Activated T-helper 2 cell treated with anti-CD3 and anti-CD28 coated beads, Interferon-gamma antibody, Interleukin-2, Interleukin-4, amounts not matched to agents 10 μg/mL and 5 μg/mL and 100 μg/mL, durations not matched to agents 14 hours and 24 hours and 36 hours (primary cell): ENCODE measurements around the gene WDR70. TPM values are rescaled to one million over a fixed set of nuclear protein-coding genes. Genes with fewer than 3 reads are reported as not detected.
"Not testable (repeated sequence)": the region's sequence is repeated elsewhere in the genome, so short reads cannot be mapped to it uniquely, and the experiment has no call there.

Experiments used
- DNase-seq: peaks from one replicate; pipeline ENCODE4 v3.0.0; 2021; ENCODE audit warnings: low spot score
- H3K27ac Mint-ChIP-seq: one replicate; pipeline ENCODE4 v1.8.0; 2021; ENCODE audit warnings: mixed read lengths
- H3K27me3 Mint-ChIP-seq: one replicate; pipeline ENCODE4 v1.8.0; 2021; ENCODE audit warnings: low read depth, mixed read lengths
- H3K36me3 Mint-ChIP-seq: one replicate; pipeline ENCODE4 v1.8.0; 2021; ENCODE audit warnings: low read depth, mixed read lengths
- H3K4me1 Mint-ChIP-seq: one replicate; pipeline ENCODE4 v1.8.0; 2021; ENCODE audit warnings: low read depth, mixed read lengths
- H3K4me3 Mint-ChIP-seq: one replicate; pipeline ENCODE4 v1.8.0; 2021; ENCODE audit warnings: low read depth, mild to moderate bottlenecking, moderate library complexity, mixed read lengths
- H3K9me3 Mint-ChIP-seq: one replicate; pipeline ENCODE4 v1.8.0; 2021; ENCODE audit warnings: mixed read lengths
- intact Hi-C: fragments of 100-400 bp; cut with micrococcal nuclease; formaldehyde crosslinking; loops from one replicate; pipeline ENCODE4 v1.15.1; 2023
- total RNA-seq: library from RNA; stranded (reverse); gene quantifications from 2 replicates; pipeline ENCODE4 v1.2.3, GENCODE V29; 2022

Gene WDR70
- total RNA-seq, 1 donor from 2014 or later, result 37.9 TPM

DNA sequence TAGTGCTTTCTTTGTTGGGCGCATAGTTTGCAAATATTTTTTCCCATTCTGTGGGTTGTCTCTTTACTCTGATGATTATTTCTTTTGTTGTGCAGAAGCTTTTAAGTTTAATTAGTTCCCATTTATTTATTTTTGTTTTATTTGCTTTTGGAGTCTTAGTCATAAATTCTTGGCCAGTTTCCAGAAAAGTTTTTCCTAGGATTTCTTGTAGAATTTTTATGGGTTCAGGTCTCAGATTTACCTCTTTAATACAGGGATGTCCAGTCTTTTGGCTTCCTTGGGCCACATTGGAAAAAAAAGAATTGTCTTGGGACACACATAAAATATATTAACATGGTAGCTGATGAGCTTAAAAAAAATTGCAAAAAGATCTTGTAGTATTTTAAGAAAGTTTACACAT, 122.0 kb downstream of the WDR70 start:
- Mint-ChIP-seq H3K9me3 (no peaks in the 10 kb centered on the region), H3K4me1 (peaks cover 3% of the 10 kb centered on the region), H3K27ac (no peak overlapping the region), H3K27me3 (no peaks in the 10 kb centered on the region), H3K36me3 (peaks cover 39% of the 10 kb centered on the region), H3K4me3 (no peak overlapping the region)
- DNase-seq, result no peak
- intact Hi-C loops, result no loop called here

DNA sequence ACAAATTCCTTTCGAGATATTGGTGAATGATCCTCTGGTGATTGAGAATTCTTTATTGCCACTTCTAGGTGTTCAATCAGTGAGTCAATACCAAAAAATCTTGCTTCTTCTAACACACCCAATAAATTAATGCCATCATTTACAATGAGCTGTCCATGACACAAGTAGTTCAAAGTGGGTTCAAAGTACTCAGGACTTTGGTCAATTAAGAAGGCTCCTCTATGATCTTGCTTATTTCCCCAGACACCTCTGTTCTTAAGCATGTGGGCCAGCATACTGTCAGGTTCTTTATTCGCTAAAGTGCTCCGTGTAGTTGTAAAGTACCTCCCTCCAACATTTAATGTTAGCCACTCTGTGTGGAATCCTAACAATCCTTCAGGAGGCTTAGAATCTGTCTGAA, 127.1 kb downstream of the WDR70 start:
- Mint-ChIP-seq H3K9me3 (no peaks in the 10 kb centered on the region), H3K4me1 (peaks cover 3% of the 10 kb centered on the region), H3K4me3 (no peak overlapping the region), H3K27ac (no peak overlapping the region), H3K27me3 (no peaks in the 10 kb centered on the region), H3K36me3 (peaks cover 26% of the 10 kb centered on the region)
- intact Hi-C loops, result no loop called here
- DNase-seq, result no peak

GRCh38 chr5:37506722-37507121, 127.6 kb downstream of the WDR70 start:
- H3K4me1 Mint-ChIP-seq, result peaks cover 3% of the 10 kb centered on the region
- intact Hi-C loops, result no loop called here
- H3K36me3 Mint-ChIP-seq, result peaks cover 23% of the 10 kb centered on the region
- DNase-seq, result no peak
- H3K9me3 Mint-ChIP-seq, result no peaks in the 10 kb centered on the region
- no peak overlapping the region for H3K4me3 Mint-ChIP-seq
- H3K27me3 Mint-ChIP-seq, result no peaks in the 10 kb centered on the region
- H3K27ac Mint-ChIP-seq, result no peak overlapping the region

DNA sequence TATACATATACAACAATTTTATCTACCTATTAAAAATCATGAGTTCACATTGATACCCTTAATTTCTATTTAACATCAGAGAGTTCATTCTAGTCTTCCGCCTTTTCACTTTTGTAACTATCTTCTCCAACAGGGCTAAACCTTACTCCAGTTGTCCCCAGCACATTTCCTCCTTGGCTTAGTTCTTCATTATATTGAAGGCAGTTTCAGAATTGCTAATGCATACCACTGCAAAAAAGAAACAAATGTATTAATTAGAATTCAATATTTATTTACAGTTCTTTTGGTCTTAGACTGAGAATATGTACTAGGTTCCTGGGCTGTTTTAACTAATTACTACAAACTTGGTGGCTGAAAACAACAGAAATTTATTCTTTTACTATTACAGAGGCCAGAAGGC, 132.5 kb downstream of the WDR70 start:
- DNase-seq, result no peak
- no peak overlapping the region for H3K27ac Mint-ChIP-seq
- no peaks in the 10 kb centered on the region for H3K9me3 Mint-ChIP-seq
- H3K4me1 Mint-ChIP-seq, result no peaks in the 10 kb centered on the region
- no peaks in the 10 kb centered on the region for H3K27me3 Mint-ChIP-seq
- no peak overlapping the region for H3K4me3 Mint-ChIP-seq
- peaks cover 4% of the 10 kb centered on the region for H3K36me3 Mint-ChIP-seq
- intact Hi-C loops, result no loop called here

- Mint-ChIP-seq H3K27ac (no peak overlapping the region), H3K27me3 (no peaks in the 10 kb centered on the region), H3K4me1 (no peaks in the 10 kb centered on the region), H3K4me3 (no peak overlapping the region), H3K9me3 (peaks cover 7% of the 10 kb centered on the region), H3K36me3 (peaks cover 18% of the 10 kb centered on the region)
- no peak for DNase-seq
- intact Hi-C loops, result no loop called here
Measured at GRCh38 chr5:37514946-37515345, 135.8 kb downstream of the WDR70 start.

DNA sequence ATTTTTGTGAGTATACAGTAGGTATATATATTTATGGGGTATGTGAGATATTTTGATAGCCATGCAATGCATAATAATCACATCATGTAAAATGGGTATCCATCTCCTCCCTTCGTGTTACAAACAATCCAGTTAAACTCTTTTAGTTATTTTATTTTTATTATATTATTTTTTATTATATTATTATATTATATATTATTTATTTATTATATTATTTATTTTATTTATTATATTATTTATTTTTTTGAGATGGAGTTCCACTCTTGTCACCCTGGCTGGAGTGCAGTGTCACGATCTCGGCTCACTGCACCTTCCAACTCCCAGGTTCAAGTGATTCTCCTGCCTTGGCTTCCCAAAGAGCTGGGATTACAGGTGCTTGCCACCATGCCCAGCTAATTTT, 138.6 kb downstream of the WDR70 start:
- H3K36me3 Mint-ChIP-seq, result peaks cover 22% of the 10 kb centered on the region
- H3K27ac Mint-ChIP-seq, result no peak overlapping the region
- peaks cover 7% of the 10 kb centered on the region for H3K9me3 Mint-ChIP-seq
- no peak for DNase-seq
- intact Hi-C loops, result no loop called here
- no peaks in the 10 kb centered on the region for H3K27me3 Mint-ChIP-seq
- H3K4me3 Mint-ChIP-seq, result no peak overlapping the region
- H3K4me1 Mint-ChIP-seq, result no peaks in the 10 kb centered on the region

DNA sequence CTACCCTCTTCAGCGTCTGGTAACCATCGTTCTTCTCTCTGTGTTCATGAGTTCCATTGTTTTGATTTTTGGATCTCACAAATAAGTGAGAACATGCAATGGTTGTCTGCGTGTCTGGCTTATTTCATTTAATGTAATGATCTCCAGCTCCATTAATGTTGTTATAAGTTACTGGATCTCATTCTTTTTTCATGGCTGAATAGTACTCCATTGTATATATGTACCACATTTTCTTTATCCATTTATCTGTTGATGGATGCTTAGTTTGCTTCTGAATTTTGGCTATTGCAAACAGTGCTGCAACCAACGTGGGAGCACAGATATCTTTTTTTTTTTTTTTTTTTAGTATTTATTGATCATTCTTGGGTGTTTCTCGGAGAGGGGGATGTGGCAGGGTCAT, 139.2 kb downstream of the WDR70 start:
- DNase-seq, H3K4me1 Mint-ChIP-seq, H3K4me3 Mint-ChIP-seq, H3K27ac Mint-ChIP-seq, H3K27me3 Mint-ChIP-seq, intact Hi-C loops, H3K9me3 Mint-ChIP-seq: not testable (repeated sequence)
- peaks cover 22% of the 10 kb centered on the region for H3K36me3 Mint-ChIP-seq

DNA sequence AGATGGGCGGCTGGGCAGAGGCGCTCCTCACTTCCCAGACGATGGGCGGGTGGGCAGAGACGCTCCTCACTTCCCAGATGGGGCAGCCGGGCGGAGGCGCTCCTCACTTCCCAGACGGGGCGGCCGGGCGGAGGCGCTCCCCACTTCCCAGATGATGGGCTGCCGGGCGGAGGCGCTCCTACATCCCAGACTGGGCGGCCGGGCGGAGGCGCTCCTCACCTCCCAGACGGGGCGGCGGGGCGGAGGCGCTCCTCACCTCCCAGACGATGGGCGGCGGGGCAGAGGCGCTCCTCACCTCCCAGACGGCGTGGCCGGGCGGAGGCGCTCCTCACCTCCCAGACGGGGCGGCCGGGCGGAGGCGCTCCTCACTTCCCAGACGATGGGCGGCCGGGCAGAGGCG, 140.2 kb downstream of the WDR70 start:
- peaks cover 22% of the 10 kb centered on the region for H3K36me3 Mint-ChIP-seq
- H3K9me3 Mint-ChIP-seq, result peaks cover 13% of the 10 kb centered on the region
- no peaks in the 10 kb centered on the region for H3K4me1 Mint-ChIP-seq
- intact Hi-C loops, result no loop called here
- H3K27me3 Mint-ChIP-seq, result no peaks in the 10 kb centered on the region
- H3K27ac Mint-ChIP-seq, result no peak overlapping the region
- H3K4me3 Mint-ChIP-seq, result no peak overlapping the region
- no peak for DNase-seq

DNA sequence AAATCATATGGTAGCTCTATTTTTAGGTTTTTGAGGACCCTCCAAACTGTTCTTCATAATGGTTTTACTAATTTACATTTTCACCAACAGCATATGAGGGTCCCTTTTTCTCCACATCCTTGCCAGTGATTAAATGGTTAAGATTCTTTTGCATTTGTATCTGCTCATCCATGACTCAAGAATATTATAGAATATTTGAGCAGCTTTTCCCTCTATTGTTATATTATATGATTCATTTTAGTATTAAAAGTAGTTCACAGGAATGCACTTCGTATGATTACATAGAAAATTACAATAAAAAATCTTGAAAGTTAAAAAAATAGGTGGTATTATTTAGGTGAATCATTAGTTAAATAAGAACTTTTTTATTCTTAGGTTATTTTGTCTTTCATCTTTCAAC, 140.7 kb downstream of the WDR70 start:
- no peak overlapping the region for H3K27ac Mint-ChIP-seq
- H3K27me3 Mint-ChIP-seq, result no peaks in the 10 kb centered on the region
- no peak for DNase-seq
- intact Hi-C loops, result no loop called here
- no peaks in the 10 kb centered on the region for H3K4me1 Mint-ChIP-seq
- peaks cover 16% of the 10 kb centered on the region for H3K9me3 Mint-ChIP-seq
- H3K36me3 Mint-ChIP-seq, result peaks cover 25% of the 10 kb centered on the region
- no peak overlapping the region for H3K4me3 Mint-ChIP-seq

- Mint-ChIP-seq H3K9me3 (peaks cover 26% of the 10 kb centered on the region), H3K4me1 (no peaks in the 10 kb centered on the region), H3K27me3 (no peaks in the 10 kb centered on the region), H3K4me3 (no peak overlapping the region), H3K36me3 (peaks cover 25% of the 10 kb centered on the region), H3K27ac (no peak overlapping the region)
- DNase-seq, result no peak
- intact Hi-C loops, result no loop called here
Measured at GRCh38 chr5:37520811-37521210, 141.7 kb downstream of the WDR70 start.

DNA sequence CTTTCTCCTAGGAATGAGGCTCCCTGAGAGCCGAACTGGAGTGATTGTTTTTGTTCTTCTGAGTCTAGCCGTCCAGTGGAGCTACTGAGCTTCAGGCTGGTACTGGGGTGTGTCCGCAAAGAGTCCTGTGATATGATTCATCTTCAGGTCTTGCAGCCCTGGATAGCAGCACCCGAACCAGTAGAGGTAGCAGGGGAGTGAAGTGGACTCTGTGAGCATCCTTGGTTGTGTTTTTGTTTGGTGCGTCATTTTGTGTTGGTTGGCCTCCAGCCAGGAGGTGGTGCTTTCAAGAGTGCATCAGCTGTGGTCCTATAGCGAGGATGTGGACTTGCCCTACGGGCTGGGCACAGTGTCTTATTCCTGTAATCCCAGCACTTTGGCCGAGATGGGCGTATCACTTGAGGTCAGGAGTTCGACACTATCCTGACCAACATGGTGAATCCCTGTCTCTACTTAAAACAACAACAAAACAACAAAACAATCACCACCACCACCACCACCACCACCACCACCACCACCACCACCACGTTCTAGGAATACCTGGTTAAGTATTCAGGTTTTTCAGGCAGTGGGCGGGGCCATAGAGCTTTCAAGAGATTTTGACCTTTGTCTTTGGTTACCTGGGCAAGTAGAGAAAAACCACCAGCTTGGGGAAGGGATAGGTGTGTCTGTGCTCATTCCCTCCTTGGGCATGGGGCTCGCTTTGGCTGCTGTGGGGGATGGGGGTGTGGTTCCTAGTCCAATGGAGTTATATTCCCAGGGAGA, 154.0 kb downstream of the WDR70 start:
- no peak for DNase-seq
- intact Hi-C loops, result no loop called here
- H3K27me3 Mint-ChIP-seq, result no peaks in the 10 kb centered on the region
- peaks cover 14% of the 10 kb centered on the region for H3K9me3 Mint-ChIP-seq
- H3K27ac Mint-ChIP-seq, result no peak overlapping the region
- H3K4me3 Mint-ChIP-seq, result no peak overlapping the region
- H3K36me3 Mint-ChIP-seq, result no peaks in the 10 kb centered on the region
- H3K4me1 Mint-ChIP-seq, result no peaks in the 10 kb centered on the region

DNA sequence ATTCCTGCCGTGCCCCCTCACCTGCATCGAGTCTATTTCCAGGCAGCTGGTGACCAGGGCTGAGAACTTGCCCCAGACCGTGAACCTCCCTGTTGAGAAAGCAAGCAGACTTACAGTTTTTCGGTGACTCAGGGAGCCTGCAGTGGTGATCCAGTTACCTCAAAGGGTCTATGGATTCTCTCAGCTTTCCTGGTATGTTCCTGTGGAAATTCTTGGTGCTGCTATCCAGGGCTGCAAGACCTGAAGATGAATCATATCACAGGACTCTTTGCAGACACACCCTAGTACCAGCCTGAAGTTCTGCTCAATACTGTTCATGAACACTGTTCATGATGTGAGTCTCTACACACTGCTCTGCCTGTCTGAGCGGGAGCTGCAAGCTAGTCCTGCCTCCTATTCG, 154.7 kb downstream of the WDR70 start:
- no peaks in the 10 kb centered on the region for H3K36me3 Mint-ChIP-seq
- no peak overlapping the region for H3K27ac Mint-ChIP-seq
- no peaks in the 10 kb centered on the region for H3K4me1 Mint-ChIP-seq
- H3K27me3 Mint-ChIP-seq, result no peaks in the 10 kb centered on the region
- no peak for DNase-seq
- H3K9me3 Mint-ChIP-seq, result peaks cover 11% of the 10 kb centered on the region
- no peak overlapping the region for H3K4me3 Mint-ChIP-seq
- intact Hi-C loops, result no loop called here

- Mint-ChIP-seq H3K36me3 (no peaks in the 10 kb centered on the region), H3K27me3 (no peaks in the 10 kb centered on the region), H3K27ac (no peak overlapping the region), H3K9me3 (no peaks in the 10 kb centered on the region), H3K4me1 (no peaks in the 10 kb centered on the region), H3K4me3 (no peak overlapping the region)
- DNase-seq, result no peak
- intact Hi-C loops, result no loop called here
Measured at GRCh38 chr5:37539459-37539858, 160.3 kb downstream of the WDR70 start.

DNA sequence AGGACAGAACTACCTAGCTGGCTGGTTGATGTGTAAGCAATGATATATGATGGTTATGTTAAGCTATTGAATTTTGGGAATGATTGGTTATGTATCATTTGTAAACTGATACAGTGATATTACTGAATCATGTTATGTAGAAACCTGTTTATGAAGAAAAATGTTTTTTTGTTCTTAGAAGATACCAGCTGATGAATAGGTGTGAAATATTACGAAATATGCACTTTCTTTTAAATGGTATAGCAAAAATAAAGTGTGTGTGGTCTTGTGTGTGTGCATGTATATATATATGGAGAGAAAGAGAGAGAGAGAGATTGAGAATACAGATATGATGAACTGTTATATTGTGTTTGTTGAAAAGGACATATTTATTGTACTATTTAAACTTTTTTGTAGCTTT, 164.1 kb downstream of the WDR70 start:
- no peak for DNase-seq
- no peaks in the 10 kb centered on the region for H3K9me3 Mint-ChIP-seq
- H3K36me3 Mint-ChIP-seq, result no peaks in the 10 kb centered on the region
- no peak overlapping the region for H3K27ac Mint-ChIP-seq
- H3K4me1 Mint-ChIP-seq, result no peaks in the 10 kb centered on the region
- H3K27me3 Mint-ChIP-seq, result no peaks in the 10 kb centered on the region
- no peak overlapping the region for H3K4me3 Mint-ChIP-seq
- intact Hi-C loops, result no loop called here
